Tibial nerve (tissue), 4 donors: ENCODE data around the gene PCSK5.

Experiments used
- CTCF ChIP-seq, 5 experiments: fragments of 200-600 bp in 3 of 5; fragments of 450-650 bp in 2 of 5; sonication (generic) in 3 of 5; IDR thresholded peaks; one replicate each; pipeline ENCODE4 v1.5.1; 2016 to 2019; ENCODE audit warnings: antibody characterized with exemption in 5 of 5, mild to moderate bottlenecking in 3 of 5, moderate library complexity in 2 of 5
- EP300 ChIP-seq, 2 donors: sonication (generic); formaldehyde crosslinking; IDR thresholded peaks; one replicate each; pipeline ENCODE4 v1.6.1; 2017; ENCODE audit warnings: antibody characterized with exemption in 2 of 2, mild to moderate bottlenecking in 1 of 2
- POLR2A ChIP-seq, 2 donors: fragments of 450-650 bp; IDR thresholded peaks; one replicate each; pipeline ENCODE4 v1.6.1; 2017; ENCODE audit warnings: antibody characterized with exemption in 2 of 2, mild to moderate bottlenecking in 2 of 2, moderate library complexity in 2 of 2

GRCh38 chr9:76396597-76396996, 506.1 kb downstream of the PCSK5 start:
- TF ChIP-seq CTCF (IDR thresholded peaks at IDR 0.05) (no peak), EP300 (IDR thresholded peaks at IDR 0.05) (no peak), POLR2A (IDR thresholded peaks at IDR 0.05) (no peak)
